HepG2 (cell line): ENCODE measurements around the gene PLPPR2. TPM values are rescaled to one million over a fixed set of nuclear protein-coding genes. Genes with fewer than 3 reads are reported as not detected.

Experiments
- AGO1 ChIP-seq: fragments of 200-400 bp; formaldehyde crosslinking; IDR thresholded peaks from 2 replicates; pipeline ENCODE4 v1.6.1; 2017; ENCODE audit warnings: mild to moderate bottlenecking, low read depth, low read length, moderate library complexity; ENCODE audit not compliant: poor library complexity, severe bottlenecking
- EP300 ChIP-seq, 3 experiments: sonication (generic) in 1 of 3; formaldehyde crosslinking in 1 of 3; IDR thresholded peaks; 2 replicates each; pipeline versions ENCODE4 v1.5.1 to v1.6.1; 2011 to 2020; ENCODE audit warnings: low read depth in 2 of 3, low read length in 2 of 3, borderline replicate concordance in 1 of 3, improper control_type of control experiment in 1 of 3, mild to moderate bottlenecking in 1 of 3, missing genetic modification reagents in 1 of 3, moderate library complexity in 1 of 3
- IRX3 ChIP-seq: sonication (generic); formaldehyde crosslinking; IDR thresholded peaks from 2 replicates; pipeline ENCODE4 v1.8.1; 2023; ENCODE audit warnings: mild to moderate bottlenecking, low read depth, missing genetic modification reagents, borderline replicate concordance
- NAIF1 ChIP-seq: sonication (generic); formaldehyde crosslinking; IDR thresholded peaks from 2 replicates; pipeline ENCODE4 v1.5.0; 2020; ENCODE audit warnings: mild to moderate bottlenecking, missing genetic modification reagents, borderline replicate concordance
- NR1H2 ChIP-seq: sonication (generic); formaldehyde crosslinking; IDR thresholded peaks from 2 replicates; pipeline ENCODE4 v1.8.1; 2022; ENCODE audit warnings: low read depth, missing genetic modification reagents, borderline replicate concordance
- NRL ChIP-seq: sonication (generic); formaldehyde crosslinking; IDR thresholded peaks from 2 replicates; pipeline ENCODE4 v1.5.0; 2020; ENCODE audit warnings: missing genetic modification reagents, mild to moderate bottlenecking, moderate library complexity, borderline replicate concordance
- PCBP2 ChIP-seq: fragments of 200-400 bp; formaldehyde crosslinking; optimal IDR thresholded peaks from 2 replicates; pipeline ENCODE3; 2018; ENCODE audit warnings: low read length, low read depth; ENCODE audit not compliant: poor library complexity, severe bottlenecking
- PHF20 ChIP-seq: sonication (generic); formaldehyde crosslinking; IDR thresholded peaks from 2 replicates; pipeline ENCODE4 v1.5.0; 2020; ENCODE audit warnings: mild to moderate bottlenecking, missing genetic modification reagents
- POLR2G ChIP-seq: fragments of 200-400 bp; formaldehyde crosslinking; IDR thresholded peaks from 2 replicates; pipeline ENCODE4 v1.6.1; 2018; ENCODE audit warnings: mild to moderate bottlenecking, low read depth, low read length, moderate library complexity
- TSC22D2 ChIP-seq: sonication (generic); formaldehyde crosslinking; IDR thresholded peaks from 2 replicates; pipeline ENCODE4 v1.5.1; 2020; ENCODE audit warnings: missing genetic modification reagents, mild to moderate bottlenecking, borderline replicate concordance
- ZFP62 ChIP-seq: sonication (generic); formaldehyde crosslinking; IDR thresholded peaks from 2 replicates; pipeline ENCODE4 v1.4.0; 2020; ENCODE audit warnings: missing genetic modification reagents
- ZNF251 ChIP-seq: sonication (generic); formaldehyde crosslinking; IDR thresholded peaks from 2 replicates; pipeline ENCODE4 v1.9.0; 2021; ENCODE audit warnings: mild to moderate bottlenecking, missing genetic modification reagents
- ZNF430 ChIP-seq: sonication (generic); formaldehyde crosslinking; IDR thresholded peaks from 2 replicates; pipeline ENCODE4 v1.9.0; 2021; ENCODE audit warnings: mild to moderate bottlenecking, missing genetic modification reagents
- ZNF496 ChIP-seq: sonication (generic); formaldehyde crosslinking; IDR thresholded peaks from 2 replicates; pipeline ENCODE4 v1.8.1; 2023; ENCODE audit warnings: mild to moderate bottlenecking, moderate library complexity, missing genetic modification reagents; ENCODE audit not compliant: insufficient replicate concordance
- ZNF558 ChIP-seq: sonication (generic); formaldehyde crosslinking; IDR thresholded peaks from 2 replicates; pipeline ENCODE4 v1.9.0; 2022; ENCODE audit warnings: mild to moderate bottlenecking, missing genetic modification reagents, borderline replicate concordance
- ZNF670 ChIP-seq: sonication (generic); formaldehyde crosslinking; IDR thresholded peaks from 2 replicates; pipeline ENCODE4 v1.8.0; 2022; ENCODE audit warnings: mild to moderate bottlenecking, missing genetic modification reagents, borderline replicate concordance
- polyA plus RNA-seq, 8 experiments: library from polyadenylated mRNA; depleted of rRNA in 3 of 8; stranded (reverse) in 7 of 8; unstranded in 1 of 8; fragments of >200 nt; fragmentation: Illumina TruSeq in 4 of 8; extraction: Trizol in 4 of 8; gene quantifications; 2 replicates each; pipeline versions ENCODE4 v1.2.1 to v1.2.3, GENCODE V29; 2011 to 2016; ENCODE audit warnings: low read depth in 4 of 8, missing spikeins in 1 of 8, mixed read lengths in 1 of 8; ENCODE audit not compliant: insufficient read depth in 1 of 8
- total RNA-seq, 5 experiments: library from RNA; depleted of rRNA; stranded (reverse); fragments of >200 nt; fragmentation: Illumina TruSeq; extraction: Trizol; gene quantifications; 2 replicates each; pipeline ENCODE4 v1.2.3, GENCODE V29; 2016; ENCODE audit warnings: low read depth in 1 of 5
- TF ChIP-seq, protein P1 (sequence below): sonication (generic); formaldehyde crosslinking; conservative IDR thresholded peaks from 2 replicates; pipeline ENCODE4 v1.4.0; 2020; ENCODE audit warnings: mild to moderate bottlenecking, missing genetic modification reagents, moderate library complexity
- TF ChIP-seq, protein P2 (sequence below): sonication (generic); formaldehyde crosslinking; IDR thresholded peaks from 2 replicates; pipeline ENCODE4 v1.4.0; 2020; ENCODE audit warnings: missing genetic modification reagents, borderline replicate concordance

The PLPPR2 gene
- total and polyA plus RNA-seq, 2 of the 13 experiments (the other 11 are each of a cell fraction or from before 2014, with no cell fraction given): 1.5 to 2.1 TPM

DNA sequence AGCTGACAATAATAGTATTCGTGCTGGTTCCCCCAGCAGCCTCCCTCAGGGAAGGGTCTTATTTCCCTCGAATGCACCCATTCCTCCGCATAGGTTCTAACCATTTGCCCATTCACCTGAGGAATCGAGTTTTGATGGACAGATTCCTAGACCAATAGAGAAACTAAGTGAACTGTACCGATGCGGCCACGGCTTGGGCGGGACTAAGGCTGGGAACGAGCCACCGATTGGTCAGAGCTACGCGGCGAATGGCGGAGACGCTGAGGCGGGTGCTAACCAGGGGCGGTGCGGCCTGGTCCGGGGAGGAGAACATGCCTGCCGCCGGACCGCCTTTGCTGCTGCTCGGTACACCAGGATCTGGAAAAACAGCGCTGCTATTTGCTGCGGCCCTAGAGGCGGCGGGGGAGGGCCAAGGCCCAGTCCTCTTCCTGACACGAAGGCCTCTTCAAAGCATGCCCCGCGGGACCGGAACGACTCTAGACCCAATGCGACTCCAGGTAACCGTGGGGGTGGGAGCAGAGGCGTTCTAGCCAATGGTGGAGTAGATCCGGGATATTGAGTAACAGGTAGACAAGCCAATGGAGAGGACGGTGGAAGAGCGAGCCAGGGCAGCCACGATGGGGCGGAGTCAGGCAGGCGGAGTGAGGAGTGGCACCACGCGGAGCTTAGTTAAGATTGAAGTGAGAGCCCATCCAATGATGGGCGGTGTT lies 19.4 kb downstream of the PLPPR2 start, which contains the start of gene SWSAP1 (continued):
- TF ChIP-seq AGO1 (no peak), ZNF251 (CRISPR knock-in tag) (no peak), IRX3 (0 out of 2 replicates have a peak, but pooled peaks have one; percentile 34), EP300 (IDR thresholded peaks at IDR 0.05; ENCODE audit: low read depth in 2 of 2, low read length in 2 of 2) (no peak), EP300 (CRISPR knock-in tag; IDR thresholded peaks at IDR 0.05; ENCODE audit: borderline replicate concordance) (no peak; the same call in 1 of the 2 replicates), ZNF430 (CRISPR knock-in tag) (no peak), TSC22D2 (CRISPR knock-in tag) (no peak; the same call in 1 of the 2 replicates), PCBP2 (no peak), ZNF670 (CRISPR knock-in tag) (no peak), POLR2G (peak; percentile 89), NR1H2 (CRISPR knock-in tag) (no peak), NRL (CRISPR knock-in tag) (peak; percentile 96), ZNF558 (CRISPR knock-in tag) (peak; percentile 57; the same call in 1 of the 2 replicates), NAIF1 (CRISPR knock-in tag) (no peak), ZFP62 (no peak), PHF20 (CRISPR knock-in tag) (peak; percentile 91), ZNF496 (CRISPR knock-in tag) (no peak)
- TF ChIP-seq, protein P1, sequence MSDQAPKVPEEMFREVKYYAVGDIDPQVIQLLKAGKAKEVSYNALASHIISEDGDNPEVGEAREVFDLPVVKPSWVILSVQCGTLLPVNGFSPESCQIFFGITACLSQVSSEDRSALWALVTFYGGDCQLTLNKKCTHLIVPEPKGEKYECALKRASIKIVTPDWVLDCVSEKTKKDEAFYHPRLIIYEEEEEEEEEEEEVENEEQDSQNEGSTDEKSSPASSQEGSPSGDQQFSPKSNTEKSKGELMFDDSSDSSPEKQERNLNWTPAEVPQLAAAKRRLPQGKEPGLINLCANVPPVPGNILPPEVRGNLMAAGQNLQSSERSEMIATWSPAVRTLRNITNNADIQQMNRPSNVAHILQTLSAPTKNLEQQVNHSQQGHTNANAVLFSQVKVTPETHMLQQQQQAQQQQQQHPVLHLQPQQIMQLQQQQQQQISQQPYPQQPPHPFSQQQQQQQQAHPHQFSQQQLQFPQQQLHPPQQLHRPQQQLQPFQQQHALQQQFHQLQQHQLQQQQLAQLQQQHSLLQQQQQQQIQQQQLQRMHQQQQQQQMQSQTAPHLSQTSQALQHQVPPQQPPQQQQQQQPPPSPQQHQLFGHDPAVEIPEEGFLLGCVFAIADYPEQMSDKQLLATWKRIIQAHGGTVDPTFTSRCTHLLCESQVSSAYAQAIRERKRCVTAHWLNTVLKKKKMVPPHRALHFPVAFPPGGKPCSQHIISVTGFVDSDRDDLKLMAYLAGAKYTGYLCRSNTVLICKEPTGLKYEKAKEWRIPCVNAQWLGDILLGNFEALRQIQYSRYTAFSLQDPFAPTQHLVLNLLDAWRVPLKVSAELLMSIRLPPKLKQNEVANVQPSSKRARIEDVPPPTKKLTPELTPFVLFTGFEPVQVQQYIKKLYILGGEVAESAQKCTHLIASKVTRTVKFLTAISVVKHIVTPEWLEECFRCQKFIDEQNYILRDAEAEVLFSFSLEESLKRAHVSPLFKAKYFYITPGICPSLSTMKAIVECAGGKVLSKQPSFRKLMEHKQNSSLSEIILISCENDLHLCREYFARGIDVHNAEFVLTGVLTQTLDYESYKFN: peak; percentile 46; the same call in 1 of the 2 replicates
- TF ChIP-seq, protein P2, sequence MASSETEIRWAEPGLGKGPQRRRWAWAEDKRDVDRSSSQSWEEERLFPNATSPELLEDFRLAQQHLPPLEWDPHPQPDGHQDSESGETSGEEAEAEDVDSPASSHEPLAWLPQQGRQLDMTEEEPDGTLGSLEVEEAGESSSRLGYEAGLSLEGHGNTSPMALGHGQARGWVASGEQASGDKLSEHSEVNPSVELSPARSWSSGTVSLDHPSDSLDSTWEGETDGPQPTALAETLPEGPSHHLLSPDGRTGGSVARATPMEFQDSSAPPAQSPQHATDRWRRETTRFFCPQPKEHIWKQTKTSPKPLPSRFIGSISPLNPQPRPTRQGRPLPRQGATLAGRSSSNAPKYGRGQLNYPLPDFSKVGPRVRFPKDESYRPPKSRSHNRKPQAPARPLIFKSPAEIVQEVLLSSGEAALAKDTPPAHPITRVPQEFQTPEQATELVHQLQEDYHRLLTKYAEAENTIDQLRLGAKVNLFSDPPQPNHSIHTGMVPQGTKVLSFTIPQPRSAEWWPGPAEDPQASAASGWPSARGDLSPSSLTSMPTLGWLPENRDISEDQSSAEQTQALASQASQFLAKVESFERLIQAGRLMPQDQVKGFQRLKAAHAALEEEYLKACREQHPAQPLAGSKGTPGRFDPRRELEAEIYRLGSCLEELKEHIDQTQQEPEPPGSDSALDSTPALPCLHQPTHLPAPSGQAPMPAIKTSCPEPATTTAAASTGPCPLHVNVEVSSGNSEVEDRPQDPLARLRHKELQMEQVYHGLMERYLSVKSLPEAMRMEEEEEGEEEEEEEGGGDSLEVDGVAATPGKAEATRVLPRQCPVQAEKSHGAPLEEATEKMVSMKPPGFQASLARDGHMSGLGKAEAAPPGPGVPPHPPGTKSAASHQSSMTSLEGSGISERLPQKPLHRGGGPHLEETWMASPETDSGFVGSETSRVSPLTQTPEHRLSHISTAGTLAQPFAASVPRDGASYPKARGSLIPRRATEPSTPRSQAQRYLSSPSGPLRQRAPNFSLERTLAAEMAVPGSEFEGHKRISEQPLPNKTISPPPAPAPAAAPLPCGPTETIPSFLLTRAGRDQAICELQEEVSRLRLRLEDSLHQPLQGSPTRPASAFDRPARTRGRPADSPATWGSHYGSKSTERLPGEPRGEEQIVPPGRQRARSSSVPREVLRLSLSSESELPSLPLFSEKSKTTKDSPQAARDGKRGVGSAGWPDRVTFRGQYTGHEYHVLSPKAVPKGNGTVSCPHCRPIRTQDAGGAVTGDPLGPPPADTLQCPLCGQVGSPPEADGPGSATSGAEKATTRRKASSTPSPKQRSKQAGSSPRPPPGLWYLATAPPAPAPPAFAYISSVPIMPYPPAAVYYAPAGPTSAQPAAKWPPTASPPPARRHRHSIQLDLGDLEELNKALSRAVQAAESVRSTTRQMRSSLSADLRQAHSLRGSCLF (CRISPR knock-in tag): no peak
